Muscle of back (tissue), 11 donors: ENCODE results near the gene ANO9. TPM values are rescaled to one million over a fixed set of nuclear protein-coding genes. Genes with fewer than 3 reads are reported as not detected.
"Not testable (repeated sequence)": the region's sequence is repeated elsewhere in the genome, so short reads cannot be mapped to it uniquely, and the experiment has no call there.

ENCODE experiments used
- DNase-seq, 3 donors: peaks; one replicate each; pipeline versions ENCODE4 v3.0.0 to v3.0.0-alpha.2; 2013
- polyA plus RNA-seq, 10 donors: library from polyadenylated mRNA; unstranded; fragments of 120-200 nt; gene quantifications; one replicate each; pipeline ENCODE4 v1.2.1, GENCODE V29; 2013; ENCODE audit not compliant: insufficient read length in 10 of 10

Gene ANO9
- polyA plus RNA-seq, 10 donors, result 0.08 to 2.7 (median 0.44) TPM

DNA sequence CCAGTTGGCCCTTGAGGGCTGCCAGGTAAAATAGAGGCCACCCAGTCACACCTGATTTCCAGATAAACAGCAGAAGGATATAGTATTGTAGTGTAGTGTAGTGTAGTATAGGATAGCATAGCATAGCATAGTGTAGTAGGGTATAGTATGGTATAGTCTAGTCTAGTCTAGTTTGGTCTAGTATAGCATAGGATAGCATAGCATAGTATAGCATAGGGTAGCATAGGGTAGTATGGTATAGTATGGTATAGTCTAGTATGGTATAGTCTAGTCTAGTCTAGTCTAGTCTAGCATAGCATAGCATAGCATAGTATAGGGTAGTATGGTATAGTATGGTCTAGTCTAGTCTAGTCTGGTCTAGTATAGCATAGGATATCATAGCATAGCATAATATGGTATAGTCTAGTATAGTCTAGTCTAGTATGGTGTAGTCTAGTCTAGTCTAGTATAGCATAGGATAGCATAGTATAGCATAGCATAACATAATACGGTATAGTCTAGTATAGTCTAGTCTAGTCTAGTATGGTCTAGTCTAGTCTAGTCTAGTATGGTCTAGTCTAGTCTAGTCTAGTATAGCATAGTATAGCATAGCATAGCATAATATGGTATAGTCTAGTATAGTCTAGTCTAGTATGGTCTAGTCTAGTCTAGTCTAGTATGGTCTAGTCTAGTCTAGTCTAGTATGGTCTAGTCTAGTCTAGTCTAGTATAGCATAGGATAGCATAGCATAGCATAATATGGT is 6.6 kb downstream of the ANO9 start:
- DNase-seq, result not testable (repeated sequence)

DNA sequence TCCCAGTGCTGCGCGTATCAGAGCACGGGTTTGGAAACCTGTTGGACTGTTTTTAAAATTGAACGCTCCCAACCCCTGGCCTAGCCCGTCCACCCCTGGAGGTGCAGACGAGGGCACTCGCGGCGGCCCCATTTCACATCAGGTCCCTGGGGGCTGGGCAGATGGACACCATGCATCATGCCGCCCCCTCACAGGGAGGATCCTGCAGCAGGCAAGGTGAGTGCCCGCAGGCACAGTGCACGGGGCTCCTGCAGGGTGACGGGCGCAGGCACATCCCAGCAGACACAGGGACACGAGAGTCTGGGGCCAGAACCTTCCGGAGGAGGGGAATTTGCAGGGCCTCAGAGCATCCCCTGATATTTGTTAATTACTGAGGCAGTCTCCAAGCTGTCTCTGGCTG is 7.3 kb downstream of the ANO9 start:
- DNase-seq, result no peak

DNA sequence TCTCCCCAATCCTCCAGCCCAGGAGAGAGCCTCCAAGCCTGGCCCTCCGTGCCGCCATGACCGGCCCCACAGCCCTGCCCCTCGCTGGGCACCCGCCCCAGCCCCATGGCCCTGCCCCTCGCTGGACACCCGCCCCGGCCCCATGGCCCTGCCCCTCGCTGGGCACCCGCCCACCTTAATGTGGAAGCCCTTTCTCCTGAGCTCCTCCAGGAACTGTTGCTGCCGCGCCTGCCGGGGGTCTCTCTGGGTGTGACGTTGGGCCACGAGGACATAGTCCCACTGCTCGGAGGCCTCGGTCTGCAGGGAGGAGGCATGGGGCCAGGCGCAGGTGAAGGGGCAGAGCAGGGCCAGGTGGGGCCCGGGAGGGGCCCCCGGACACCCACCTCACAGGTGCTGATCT is 8.2 kb downstream of the ANO9 start:
- DNase-seq, result no peak

DNA sequence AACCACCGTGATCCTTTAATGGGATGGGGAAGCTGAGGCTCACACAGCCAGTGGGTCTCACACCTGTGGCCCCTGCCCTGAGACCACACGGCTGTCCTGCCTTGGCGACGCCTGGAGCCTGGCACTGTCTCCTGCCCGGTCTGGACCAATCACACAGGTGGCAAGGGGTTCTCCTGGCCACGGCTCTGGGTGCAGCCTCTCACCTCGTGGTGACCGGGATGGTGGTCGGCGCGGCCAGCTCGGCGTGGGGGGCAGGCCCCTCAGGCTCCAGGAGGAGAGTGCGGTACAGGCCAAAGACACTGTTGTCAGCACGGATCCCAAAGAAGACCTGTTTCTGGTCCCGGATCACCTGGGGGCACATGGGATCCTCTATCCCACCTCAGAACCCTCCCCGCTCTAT is 8.7 kb downstream of the ANO9 start:
- no peak for DNase-seq

DNA sequence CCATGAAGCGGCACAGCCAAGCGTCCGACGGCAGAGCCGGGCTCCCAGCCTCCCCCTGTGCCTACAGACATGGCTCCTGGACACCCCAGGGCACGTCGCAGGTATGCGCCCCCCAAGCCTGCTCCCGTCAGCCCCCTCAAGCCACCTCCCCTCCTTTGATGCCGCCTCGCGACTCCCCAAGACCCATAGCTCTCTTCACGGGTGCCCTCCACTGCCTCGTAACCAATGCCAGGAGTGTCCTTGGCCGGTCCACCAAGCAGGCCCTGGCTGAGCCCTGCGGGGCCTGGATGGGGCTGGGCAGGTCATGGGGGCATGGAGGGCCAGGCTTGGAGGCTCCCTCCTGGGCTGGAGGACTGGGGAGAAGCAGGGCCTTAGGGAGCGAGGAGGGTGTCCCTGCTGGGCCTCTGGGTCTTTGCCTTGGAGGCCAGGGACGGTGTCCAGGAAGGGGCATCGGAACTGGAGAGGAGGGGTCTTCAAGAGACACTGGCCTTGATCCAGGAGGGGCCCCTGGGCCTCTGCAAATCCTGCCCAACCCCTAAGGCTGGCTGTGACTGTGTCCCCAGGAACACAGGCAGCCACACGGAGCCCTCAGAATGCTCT is 9.2 kb downstream of the ANO9 start:
- no peak for DNase-seq

DNA sequence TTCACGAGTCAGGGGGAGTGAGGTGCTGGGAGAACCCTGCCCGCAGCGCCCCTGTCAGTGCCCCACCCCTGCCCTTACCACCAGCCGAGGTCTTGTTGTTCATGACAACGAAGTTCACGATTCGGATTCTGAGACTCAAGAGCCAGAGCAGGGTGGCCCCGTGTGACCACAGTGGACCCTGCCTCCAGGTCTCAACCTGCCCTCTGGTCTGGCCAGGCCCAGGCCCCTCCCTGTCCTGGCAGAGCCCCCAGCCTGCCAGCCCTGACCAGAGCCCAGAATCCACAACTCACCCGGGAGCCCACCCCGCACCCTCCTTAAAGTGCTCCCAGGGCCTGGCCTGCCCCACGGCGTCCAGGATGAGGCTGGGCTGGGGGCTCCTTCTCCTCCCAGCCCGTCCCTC is 9.9 kb downstream of the ANO9 start:
- no peak for DNase-seq

DNA sequence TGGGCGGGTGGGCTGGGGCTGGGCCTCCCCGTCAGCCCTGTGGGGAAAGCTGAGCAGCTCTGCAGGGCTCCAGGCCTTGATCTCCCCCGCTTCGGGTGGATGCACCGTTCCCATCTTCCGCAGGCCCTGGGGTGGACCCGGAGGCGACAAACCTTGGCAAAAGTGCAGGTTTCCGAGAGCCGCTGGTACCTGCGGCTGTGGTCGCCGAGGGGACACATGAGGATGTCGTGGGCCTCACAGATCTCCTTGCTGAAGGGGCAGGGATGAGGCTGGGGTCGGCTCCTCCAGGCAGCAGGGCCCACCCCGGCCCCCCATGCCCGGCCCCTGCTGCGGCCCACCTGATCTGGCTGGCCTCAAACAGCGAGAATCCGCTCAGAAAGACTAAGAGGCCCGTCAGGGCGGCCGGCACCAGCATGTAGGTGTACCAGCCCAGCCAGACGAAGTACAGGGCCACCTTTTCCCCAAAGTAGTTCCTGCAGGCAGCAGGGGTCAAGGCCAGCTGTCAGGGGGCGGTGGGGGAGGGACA is 11.8 kb downstream of the ANO9 start:
- no peak for DNase-seq

DNA sequence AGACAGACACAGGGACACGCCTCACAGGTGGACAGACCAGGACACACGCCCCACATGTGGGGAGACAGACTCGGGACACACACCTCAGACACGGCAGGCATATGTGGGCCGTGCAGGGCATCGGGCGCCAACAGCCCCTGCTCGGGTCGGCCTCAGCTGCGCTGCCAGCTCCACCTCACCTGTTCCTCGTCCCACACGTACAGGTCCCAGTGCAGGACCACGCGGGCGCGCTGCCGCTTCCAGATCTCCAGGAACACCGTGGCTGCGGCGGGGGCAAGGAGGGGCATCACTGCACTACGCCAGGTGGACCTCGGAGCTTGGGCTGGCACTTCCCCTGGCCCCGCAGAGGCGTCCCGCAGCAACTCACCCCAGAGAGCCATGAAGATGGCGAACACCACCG is 12.4 kb downstream of the ANO9 start:
- DNase-seq, result no peak

DNA sequence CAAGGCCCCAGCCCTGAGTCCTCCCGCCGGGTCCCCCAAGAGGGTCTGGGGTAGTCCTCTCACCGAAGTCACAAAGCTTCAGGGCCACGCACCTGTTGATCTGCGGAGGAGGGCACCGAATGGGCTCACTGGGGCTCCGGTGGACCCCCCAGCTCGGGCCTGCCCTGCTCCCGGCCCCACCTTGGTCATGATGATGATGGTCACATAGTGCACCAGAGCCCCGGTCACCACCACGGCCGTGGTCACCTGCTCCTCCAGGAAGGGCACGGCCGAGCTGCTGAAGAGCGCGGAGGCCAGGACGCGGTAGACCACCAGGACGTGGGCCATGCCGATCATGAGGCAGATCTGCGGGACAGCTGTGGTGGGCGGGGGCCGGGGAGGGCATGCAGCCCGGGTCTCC is 13.5 kb downstream of the ANO9 start:
- DNase-seq, result no peak

DNA sequence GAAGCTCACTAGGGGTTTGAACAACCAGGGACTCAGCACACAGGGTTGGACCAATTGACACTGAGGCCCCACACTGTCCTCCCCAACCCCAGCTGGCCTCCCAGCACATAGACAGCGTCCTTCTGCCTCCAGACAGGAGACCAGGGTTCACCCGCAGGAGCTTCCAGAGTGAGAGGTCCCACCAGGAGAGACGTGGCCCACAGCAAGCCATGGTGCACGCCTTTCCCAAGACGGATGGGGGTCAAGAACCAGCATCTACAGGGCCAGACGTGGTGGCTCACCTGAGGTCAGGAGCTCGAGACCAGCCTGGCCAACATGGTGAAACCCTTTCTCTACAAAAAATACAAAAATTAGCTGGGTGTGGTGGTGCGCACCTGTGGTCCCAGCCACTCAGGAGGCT is 15.0 kb downstream of the ANO9 start:
- no peak for DNase-seq

DNA sequence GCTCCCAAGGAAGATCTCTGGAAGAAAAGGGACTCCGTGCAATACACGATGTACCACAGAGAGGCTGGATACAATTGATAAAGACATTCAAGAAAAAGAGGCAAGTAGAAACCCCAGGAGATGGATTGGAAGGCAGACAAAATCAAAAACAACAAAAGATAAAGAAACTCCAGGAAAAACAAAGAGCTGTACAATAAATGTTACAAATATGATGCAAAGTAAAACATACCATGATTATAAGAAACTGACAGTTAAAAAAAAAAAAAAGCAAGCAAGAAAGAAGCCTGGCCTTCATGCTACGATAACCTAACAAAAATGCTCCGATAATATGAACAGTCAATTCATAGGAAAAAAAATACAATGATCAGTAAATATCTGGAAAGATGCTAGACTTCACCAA is 16.5 kb downstream of the ANO9 start:
- DNase-seq, result no peak

DNA sequence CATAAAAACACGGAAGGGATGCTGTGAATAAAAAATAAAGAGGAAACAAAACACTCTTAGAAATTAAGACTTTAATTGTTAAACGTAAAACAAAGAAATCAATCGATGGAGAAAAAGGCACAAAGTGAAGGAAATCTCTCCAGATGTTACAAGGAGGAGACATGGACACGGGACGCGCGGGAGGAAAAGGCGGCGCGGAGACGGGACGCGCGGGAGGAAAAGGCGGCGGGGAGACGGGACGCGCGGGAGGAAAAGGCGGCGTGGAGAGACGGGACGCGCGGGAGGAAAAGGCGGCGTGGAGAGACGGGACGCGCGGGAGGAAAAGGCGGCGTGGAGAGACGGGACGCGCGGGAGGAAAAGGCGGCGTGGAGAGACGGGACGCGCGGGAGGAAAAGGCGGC is 17.0 kb downstream of the ANO9 start:
- not testable (repeated sequence) for DNase-seq

DNA sequence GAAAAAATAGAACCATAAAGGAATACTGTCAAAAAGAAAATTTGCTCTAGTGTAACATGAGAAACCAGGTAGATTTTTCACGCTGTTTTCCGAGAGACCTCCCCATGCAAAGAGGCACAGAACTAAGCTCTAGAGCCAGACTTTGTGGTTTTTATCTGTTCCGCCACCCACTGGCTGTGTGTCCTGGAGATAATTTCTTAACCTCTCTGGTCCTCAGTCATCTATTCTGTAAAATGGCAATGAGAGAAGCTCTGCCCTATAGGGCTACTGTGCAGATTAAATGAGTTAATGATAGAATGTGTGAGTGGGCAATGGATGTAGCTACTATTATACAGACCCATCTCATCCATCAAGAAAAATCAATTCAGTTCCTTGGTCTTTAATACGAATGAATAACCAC is 17.6 kb downstream of the ANO9 start:
- DNase-seq, result no peak

DNA sequence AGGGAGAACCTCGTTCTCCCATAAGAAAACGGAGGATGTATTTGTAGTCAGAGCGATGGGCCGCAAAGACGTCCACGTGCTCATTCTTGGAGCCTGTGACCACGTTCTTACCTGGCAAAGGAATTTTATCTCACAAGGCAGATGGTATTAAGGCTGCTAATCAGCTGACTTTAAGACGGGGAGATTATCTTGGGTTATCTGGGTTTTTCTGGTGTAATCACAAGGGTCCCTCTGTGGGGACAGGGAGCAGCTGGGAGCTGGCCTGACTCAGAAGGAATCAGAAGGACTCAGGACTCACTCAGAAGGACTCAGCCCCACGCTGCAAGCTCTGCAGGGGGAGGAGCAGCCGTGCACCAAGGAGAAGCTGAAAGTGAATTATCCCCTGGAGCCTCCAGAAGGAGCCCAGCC is 19.6 kb downstream of the ANO9 start:
- DNase-seq, result no peak

DNA sequence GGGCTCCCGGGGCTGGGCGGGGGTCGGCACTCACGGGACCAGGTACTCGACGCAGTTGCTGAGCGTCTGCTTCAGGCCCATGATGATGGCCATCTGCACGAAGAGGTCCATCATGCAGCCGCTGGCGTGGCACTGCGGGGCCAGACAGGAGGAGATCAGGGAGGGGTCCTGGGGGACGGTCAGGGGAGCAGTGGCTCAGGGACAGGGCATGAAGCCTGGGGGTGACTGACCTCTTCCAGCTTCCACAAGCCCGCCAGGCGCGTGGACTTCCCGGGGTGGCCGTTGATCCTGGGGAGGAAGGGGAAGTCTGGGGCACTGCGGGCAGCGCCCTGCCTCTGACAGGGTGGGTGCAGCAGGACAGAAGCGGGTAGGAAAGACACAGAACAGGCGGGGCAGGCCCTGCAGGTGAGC is 20.9 kb downstream of the ANO9 start:
- DNase-seq, result no peak

DNA sequence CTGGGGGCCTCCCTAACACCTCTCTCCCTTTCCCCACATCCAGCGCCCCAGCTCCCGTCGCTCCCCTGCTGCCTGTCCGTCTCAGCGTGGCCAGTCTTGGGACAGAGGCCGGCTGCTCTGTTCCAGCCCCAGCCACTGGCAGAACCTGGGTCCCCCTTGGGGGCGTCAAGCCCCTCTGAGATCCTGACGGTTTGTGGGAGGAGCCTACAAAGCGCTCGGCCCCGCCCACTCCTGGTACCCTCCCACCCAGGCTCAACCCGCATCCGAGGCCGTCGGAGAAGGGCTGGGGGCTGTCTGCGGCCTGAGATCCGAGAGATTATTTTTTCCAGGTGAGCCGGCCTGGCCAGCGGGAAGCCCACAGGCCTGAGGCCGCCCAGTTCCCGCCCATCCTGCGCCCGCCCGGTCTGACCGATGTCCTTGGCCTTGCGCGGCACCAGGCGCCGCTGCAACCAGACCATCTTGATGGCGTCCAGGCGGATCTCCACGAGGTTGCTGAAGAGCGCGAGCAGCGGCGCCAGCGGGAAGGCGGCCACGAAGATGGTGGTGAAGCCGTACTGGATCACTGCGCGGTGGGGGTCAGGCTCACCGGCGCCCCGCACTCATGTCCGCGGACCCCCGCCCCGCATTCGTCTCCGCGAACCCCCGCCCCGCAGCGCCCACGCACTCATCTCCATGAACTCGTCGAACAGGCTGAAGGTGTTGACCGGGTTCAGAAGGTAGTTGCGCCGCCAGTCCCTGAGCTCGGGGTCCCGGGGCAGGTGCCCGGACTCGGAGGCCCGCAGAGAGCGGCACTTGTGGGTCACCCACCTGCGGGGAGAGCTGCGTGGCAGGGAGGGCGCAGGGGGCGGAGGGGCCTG is 21.5 kb downstream of the ANO9 start:
- DNase-seq, result no peak

DNA sequence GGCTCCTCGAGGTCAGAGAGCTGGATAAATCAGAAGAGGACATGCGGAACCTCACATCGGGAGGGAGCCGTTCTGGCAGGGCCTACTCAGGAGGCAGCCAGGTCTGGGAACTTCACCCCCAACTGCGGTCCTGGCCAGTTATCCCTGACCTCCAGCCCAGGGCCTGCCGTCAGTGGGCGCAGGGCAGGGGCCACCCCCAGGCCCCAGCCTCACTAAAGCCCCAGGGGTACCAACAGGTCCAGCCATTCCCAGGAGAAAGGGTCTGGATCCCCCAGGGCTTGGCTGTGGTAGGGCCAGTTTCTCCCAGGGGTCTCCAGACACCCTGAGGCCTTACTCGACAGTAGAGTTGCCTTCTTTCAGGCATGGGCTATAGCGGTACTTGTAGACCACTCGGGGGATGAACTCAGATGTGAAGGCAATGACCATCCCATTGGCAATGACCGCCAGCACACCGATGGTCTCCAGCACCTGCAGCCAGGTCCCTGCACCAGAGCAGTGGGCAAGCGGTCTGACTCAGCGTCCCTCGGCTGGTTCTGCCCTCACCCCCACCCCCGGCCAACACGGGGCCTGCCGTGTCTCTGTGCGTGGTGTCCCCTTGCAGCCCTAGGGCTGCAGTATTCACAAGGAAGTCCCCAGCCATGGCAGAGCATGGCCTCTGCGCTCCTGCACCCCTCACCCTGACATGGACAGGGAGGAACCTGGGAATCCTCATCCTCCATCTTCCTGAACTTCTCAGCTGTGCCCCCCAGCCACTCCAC is 22.4 kb downstream of the ANO9 start:
- DNase-seq, result no peak

DNA sequence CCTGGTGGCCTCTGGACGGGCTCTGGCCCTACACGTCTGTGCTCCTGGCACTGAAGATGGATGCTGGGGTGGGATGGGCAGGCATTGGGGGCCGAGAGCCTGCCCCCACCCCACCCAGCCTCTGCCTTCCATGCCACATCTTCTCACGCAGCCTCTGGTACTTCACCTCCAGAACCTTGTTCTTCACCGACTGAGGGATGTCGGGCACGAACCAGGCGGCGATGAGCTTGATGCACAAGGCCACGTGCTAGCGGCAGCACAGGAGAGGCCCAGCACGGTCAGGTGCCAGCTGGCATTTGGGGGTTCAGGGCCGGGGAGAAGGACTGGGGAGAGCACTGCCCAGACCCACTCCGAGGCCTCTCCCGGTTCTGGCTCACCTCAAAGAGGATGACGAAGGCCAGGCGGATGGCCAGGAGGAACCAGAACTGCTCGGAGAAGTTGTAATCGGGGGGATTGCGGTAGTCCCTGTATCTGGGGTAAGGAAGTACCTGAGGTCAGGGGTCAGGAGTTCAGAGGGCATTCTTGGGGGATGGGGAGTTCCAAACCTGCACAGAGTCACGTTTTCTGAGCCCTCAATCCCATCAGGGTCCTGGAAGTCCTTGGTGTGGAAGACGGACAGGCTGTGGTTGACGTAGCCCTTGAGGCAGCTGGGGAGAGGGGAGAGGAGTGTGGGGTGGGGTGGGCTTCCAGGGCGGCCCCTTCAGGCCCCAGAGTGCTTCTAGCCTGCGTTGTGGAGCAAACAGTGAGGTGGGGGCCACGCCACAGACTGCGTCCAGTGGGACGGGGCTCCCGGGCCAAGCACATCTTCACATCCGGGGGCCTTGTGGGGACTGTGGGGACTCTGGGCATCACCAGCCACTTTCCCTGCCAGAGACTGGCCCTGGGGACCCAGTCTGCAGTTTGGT is 23.2 kb downstream of the ANO9 start:
- DNase-seq, result no peak

DNA sequence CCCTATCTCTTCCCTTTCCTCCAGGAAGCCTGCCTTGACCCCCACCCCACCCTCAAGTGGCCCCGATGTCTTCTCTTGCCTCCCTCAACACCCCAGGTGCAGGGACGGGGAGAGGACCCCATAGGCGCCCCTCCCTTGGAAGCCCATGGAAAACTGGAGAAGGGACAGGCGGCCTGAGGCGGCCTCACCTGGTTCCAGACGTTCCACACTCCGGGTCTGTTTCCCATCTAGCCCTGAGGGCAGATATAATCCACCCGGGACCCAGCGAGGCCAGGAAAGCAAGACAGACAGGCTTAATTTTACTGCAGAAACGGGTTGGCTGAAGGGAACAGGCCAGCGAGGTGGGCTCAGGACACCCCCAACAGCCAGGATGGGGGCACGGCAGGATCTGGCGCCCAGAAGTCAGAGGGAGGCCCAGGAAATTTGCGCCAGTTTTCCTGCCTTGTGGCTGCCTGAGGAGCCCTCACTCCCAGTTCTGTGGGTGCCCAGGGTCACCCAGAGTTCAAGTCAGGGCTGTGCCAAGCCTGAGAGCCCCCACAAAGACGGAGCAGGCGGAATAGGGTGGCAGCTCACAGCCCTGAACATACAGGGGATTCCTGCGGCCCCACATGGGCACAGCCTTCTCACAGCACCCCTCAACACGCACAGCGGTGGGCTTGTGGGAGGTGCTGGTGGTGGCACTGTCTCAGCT is 24.0 kb downstream of the ANO9 start:
- no peak for DNase-seq
